Activated CD8-positive, alpha-beta memory T cell treated with anti-CD3 and anti-CD28 coated beads, Interleukin-2, amount 10 ng/mL, durations not matched to agents 7 days and 5 days (primary cell): ENCODE measurements around the gene AGMO. TPM values are rescaled to one million over a fixed set of nuclear protein-coding genes. Genes with fewer than 3 reads are reported as not detected.
"Not testable (repeated sequence)": the region's sequence is repeated elsewhere in the genome, so short reads cannot be mapped to it uniquely, and the experiment has no call there.

Experiments
- ATAC-seq: fragments of 150-1000 bp; cut with Tn5 transposase; one replicate; pipeline ENCODE4 v1.10.0; 2021; ENCODE audit warnings: moderate library complexity
- CTCF ChIA-PET: fragments of 350-600 bp; sonication (Branson Sonifier 250); formaldehyde crosslinking; loops from one replicate; lab custom pipeline; 2021; ENCODE audit warnings: antibody characterized with exemption; lab: Charles Lee
- DNase-seq: peaks from one replicate; pipeline ENCODE4 v3.0.0-alpha.2; 2020
- H3K27ac Mint-ChIP-seq: one replicate; pipeline ENCODE4 v1.8.0; 2021; ENCODE audit warnings: mild to moderate bottlenecking, mixed read lengths
- H3K27me3 Mint-ChIP-seq: one replicate; pipeline ENCODE4 v1.8.0; 2021; ENCODE audit warnings: mixed read lengths
- H3K36me3 Mint-ChIP-seq: one replicate; pipeline ENCODE4 v1.8.0; 2021; ENCODE audit warnings: mild to moderate bottlenecking, mixed read lengths
- H3K4me1 Mint-ChIP-seq: one replicate; pipeline ENCODE4 v1.8.0; 2021; ENCODE audit warnings: mixed read lengths
- H3K4me3 Mint-ChIP-seq: one replicate; pipeline ENCODE4 v1.8.0; 2021; ENCODE audit warnings: mild to moderate bottlenecking, moderate library complexity, mixed read lengths
- H3K9me3 Mint-ChIP-seq: one replicate; pipeline ENCODE4 v1.8.0; 2022; ENCODE audit warnings: low read depth, mixed read lengths
- total RNA-seq, 2 experiments: library from RNA; stranded (reverse); gene quantifications; one replicate each; pipeline ENCODE4 v1.2.3, GENCODE V29; 2021

The AGMO gene
- total RNA-seq, 2 experiments from 2014 or later, result not detected

- no peak for DNase-seq
- no peaks in the 10 kb centered on the region for H3K27me3 Mint-ChIP-seq
- no peaks in the 10 kb centered on the region for H3K4me1 Mint-ChIP-seq
- CTCF ChIA-PET, result no interaction called here
- peaks cover 5% of the 10 kb centered on the region for H3K9me3 Mint-ChIP-seq
- H3K27ac Mint-ChIP-seq, result no peak overlapping the region
- ATAC-seq, result no peak
- no peak overlapping the region for H3K4me3 Mint-ChIP-seq
- H3K36me3 Mint-ChIP-seq, result no peaks in the 10 kb centered on the region
These were observed 246.1 kb downstream of the AGMO start for GRCh38 chr7:15315678-15316077.

GRCh38 chr7:15314922-15315321 lies 246.9 kb downstream of the AGMO start:
- no peaks in the 10 kb centered on the region for H3K4me1 Mint-ChIP-seq
- H3K27me3 Mint-ChIP-seq, result no peaks in the 10 kb centered on the region
- H3K27ac Mint-ChIP-seq, result no peak overlapping the region
- ATAC-seq (no peak), DNase-seq (no peak)
- CTCF ChIA-PET, result interaction anchor here (0.7 kb wide), 1 partner anchor 1380 kb away, joined by 3 read pairs; no protein-coding TSS in a partner anchor
- peaks cover 5% of the 10 kb centered on the region for H3K9me3 Mint-ChIP-seq
- no peaks in the 10 kb centered on the region for H3K36me3 Mint-ChIP-seq
- no peak overlapping the region for H3K4me3 Mint-ChIP-seq

DNA sequence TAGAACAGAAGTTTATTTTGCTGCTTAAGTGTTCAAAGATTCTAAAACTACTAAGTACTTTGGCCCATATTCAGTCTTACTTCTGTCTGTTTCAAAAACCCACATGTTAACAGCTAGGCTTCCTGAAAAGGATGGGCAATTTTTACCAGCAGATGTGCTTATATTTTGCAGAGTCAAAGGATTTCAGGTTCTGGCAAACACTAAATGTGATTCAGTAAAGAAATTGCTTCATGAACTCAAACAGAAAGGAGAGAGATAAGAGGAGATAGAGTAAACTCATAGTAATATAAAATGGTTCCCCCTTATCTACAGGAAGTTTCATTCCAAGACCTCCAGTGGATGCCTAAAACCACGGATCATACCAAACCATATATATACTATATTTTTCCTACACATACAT lies 248.5 kb downstream of the AGMO start:
- no peaks in the 10 kb centered on the region for H3K27me3 Mint-ChIP-seq
- H3K27ac Mint-ChIP-seq, result no peak overlapping the region
- no peaks in the 10 kb centered on the region for H3K36me3 Mint-ChIP-seq
- no peak for ATAC-seq
- H3K4me3 Mint-ChIP-seq, result no peak overlapping the region
- no peaks in the 10 kb centered on the region for H3K4me1 Mint-ChIP-seq
- DNase-seq, result no peak
- H3K9me3 Mint-ChIP-seq, result peaks cover 3% of the 10 kb centered on the region
- CTCF ChIA-PET, result no interaction called here

DNA sequence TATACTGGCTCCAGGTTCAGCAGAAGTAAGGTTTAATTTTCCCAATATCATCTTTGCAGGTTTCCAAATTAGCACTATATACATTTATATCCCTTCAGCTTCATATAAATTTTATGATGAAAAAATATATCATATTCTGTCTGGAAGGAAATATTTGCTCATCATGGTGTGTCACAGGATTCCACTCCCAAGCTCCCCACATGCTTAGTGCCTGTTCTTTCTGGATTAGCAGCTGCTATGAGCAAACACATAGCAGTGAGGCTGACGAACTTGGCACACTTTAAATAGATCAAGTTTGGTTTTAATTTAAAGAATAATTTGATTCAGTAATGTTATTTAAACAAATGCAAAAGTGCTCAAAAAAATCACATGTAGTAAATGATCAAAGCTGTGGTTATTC lies 251.9 kb downstream of the AGMO start:
- peaks cover 3% of the 10 kb centered on the region for H3K9me3 Mint-ChIP-seq
- no peak for DNase-seq
- CTCF ChIA-PET, result no interaction called here

GRCh38 chr7:15308821-15309220 lies 253.0 kb downstream of the AGMO start:
- no peak overlapping the region for H3K4me3 Mint-ChIP-seq
- no peaks in the 10 kb centered on the region for H3K36me3 Mint-ChIP-seq
- H3K27me3 Mint-ChIP-seq, result no peaks in the 10 kb centered on the region
- no peaks in the 10 kb centered on the region for H3K4me1 Mint-ChIP-seq
- H3K9me3 Mint-ChIP-seq, result peaks cover 3% of the 10 kb centered on the region
- DNase-seq, result no peak
- CTCF ChIA-PET, result no interaction called here
- no peak overlapping the region for H3K27ac Mint-ChIP-seq
- ATAC-seq, result no peak

More for the DNA sequence above, 251.9 kb downstream of the AGMO start:
- H3K27ac Mint-ChIP-seq, result no peak overlapping the region
- no peaks in the 10 kb centered on the region for H3K36me3 Mint-ChIP-seq
- ATAC-seq, result no peak
- H3K4me3 Mint-ChIP-seq, result no peak overlapping the region
- no peaks in the 10 kb centered on the region for H3K4me1 Mint-ChIP-seq
- H3K27me3 Mint-ChIP-seq, result no peaks in the 10 kb centered on the region

DNA sequence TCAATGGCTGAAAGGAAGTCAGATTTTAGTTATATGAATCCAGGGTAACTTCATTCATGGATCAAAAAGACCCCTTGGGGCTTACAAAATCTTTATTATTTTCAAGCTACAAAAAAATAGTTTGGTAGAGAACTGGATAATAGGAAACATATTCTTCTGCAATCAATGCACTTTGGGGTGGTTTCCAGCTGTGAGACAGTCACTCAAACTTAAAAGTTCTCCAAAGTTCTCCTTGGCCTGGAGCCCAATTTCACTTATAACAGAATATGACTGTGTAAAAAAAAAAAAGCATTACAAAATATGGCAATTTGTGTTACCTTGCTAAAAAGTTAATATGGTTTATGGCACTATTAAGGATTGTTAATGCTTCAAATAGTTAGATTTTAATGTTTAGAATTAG lies 255.5 kb downstream of the AGMO start:
- no peak for DNase-seq
- Mint-ChIP-seq H3K27me3 (no peaks in the 10 kb centered on the region), H3K9me3 (peaks cover 3% of the 10 kb centered on the region), H3K36me3 (no peaks in the 10 kb centered on the region), H3K4me1 (no peaks in the 10 kb centered on the region), H3K27ac (no peak overlapping the region), H3K4me3 (no peak overlapping the region)
- CTCF ChIA-PET, result no interaction called here
- no peak for ATAC-seq

GRCh38 chr7:15305002-15305600 lies 256.7 kb downstream of the AGMO start:
- CTCF ChIA-PET, result no interaction called here

GRCh38 chr7:15303357-15303756 lies 258.5 kb downstream of the AGMO start:
- Mint-ChIP-seq H3K27ac (no peak overlapping the region), H3K27me3 (no peaks in the 10 kb centered on the region), H3K4me1 (no peaks in the 10 kb centered on the region), H3K9me3 (no peaks in the 10 kb centered on the region), H3K4me3 (no peak overlapping the region), H3K36me3 (no peaks in the 10 kb centered on the region)
- ATAC-seq (no peak), DNase-seq (no peak)
- CTCF ChIA-PET, result no interaction called here

More at GRCh38 chr7:15305002-15305600, 256.7 kb downstream of the AGMO start:
- Mint-ChIP-seq H3K27me3 (no peaks in the 10 kb centered on the region), H3K27ac (no peak overlapping the region), H3K36me3 (no peaks in the 10 kb centered on the region), H3K4me1 (no peaks in the 10 kb centered on the region), H3K9me3 (no peaks in the 10 kb centered on the region), H3K4me3 (no peak overlapping the region)
- no peak for ATAC-seq
- DNase-seq, result no peak

GRCh38 chr7:15300986-15301385 lies 260.8 kb downstream of the AGMO start:
- H3K4me3 Mint-ChIP-seq, CTCF ChIA-PET, H3K4me1 Mint-ChIP-seq, DNase-seq, H3K27me3 Mint-ChIP-seq, H3K27ac Mint-ChIP-seq, ATAC-seq, H3K9me3 Mint-ChIP-seq, H3K36me3 Mint-ChIP-seq: not testable (repeated sequence)

GRCh38 chr7:15292138-15292537 lies 269.7 kb downstream of the AGMO start:
- CTCF ChIA-PET, result no interaction called here
- Mint-ChIP-seq H3K9me3 (peaks cover 2% of the 10 kb centered on the region), H3K27me3 (no peaks in the 10 kb centered on the region), H3K4me1 (no peaks in the 10 kb centered on the region), H3K36me3 (no peaks in the 10 kb centered on the region), H3K4me3 (no peak overlapping the region), H3K27ac (no peak overlapping the region)
- DNase-seq (no peak), ATAC-seq (no peak)

DNA sequence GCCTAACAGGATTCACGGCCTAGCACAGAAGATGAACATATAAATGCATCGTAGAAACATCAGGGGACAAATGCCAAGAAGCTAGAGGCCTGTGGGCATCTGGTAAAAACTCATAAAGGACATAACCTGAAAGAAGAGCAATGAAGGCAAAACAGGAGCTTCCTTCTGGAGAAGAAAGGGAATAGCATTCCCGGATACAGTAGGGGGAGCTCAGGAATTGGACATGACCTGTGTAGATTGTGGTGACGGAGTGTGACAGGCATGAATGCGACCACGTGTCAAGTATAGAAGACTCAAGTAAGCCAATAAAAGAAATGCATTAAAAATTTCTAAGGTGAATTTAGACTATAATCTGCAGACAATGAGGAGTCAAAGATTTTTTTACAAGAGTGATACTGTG lies 270.1 kb downstream of the AGMO start:
- Mint-ChIP-seq H3K9me3 (peaks cover 4% of the 10 kb centered on the region), H3K27me3 (no peaks in the 10 kb centered on the region), H3K4me1 (no peaks in the 10 kb centered on the region), H3K27ac (no peak overlapping the region), H3K4me3 (no peak overlapping the region), H3K36me3 (no peaks in the 10 kb centered on the region)
- ATAC-seq (no peak), DNase-seq (no peak)
- CTCF ChIA-PET, result no interaction called here

DNA sequence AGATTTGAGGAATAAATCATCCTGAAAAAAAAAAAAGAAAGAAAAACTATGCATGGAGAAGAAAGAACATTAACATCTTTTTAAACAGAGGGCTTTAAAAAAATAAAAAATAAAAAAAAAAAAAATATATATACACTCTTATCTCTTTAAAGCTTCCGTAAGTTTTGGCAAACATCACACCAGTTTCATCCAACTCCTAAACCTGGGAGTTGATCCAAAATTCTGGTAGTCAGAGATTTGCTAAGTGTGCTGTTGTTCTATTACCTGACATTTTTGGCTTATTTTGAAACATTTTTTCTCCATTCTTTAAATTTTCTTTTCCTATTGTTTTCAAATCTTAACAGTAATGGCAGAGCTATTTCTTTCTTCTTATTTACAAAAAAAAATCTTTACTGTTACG lies 273.1 kb downstream of the AGMO start:
- Mint-ChIP-seq H3K27ac (no peak overlapping the region), H3K36me3 (no peaks in the 10 kb centered on the region), H3K9me3 (peaks cover 6% of the 10 kb centered on the region), H3K4me3 (no peak overlapping the region), H3K27me3 (no peaks in the 10 kb centered on the region), H3K4me1 (no peaks in the 10 kb centered on the region)
- DNase-seq (no peak), ATAC-seq (no peak)
- CTCF ChIA-PET, result no interaction called here

- H3K36me3 Mint-ChIP-seq, result no peaks in the 10 kb centered on the region
- H3K27me3 Mint-ChIP-seq, result no peaks in the 10 kb centered on the region
- peaks cover 7% of the 10 kb centered on the region for H3K9me3 Mint-ChIP-seq
- ATAC-seq (no peak), DNase-seq (no peak)
- H3K4me3 Mint-ChIP-seq, result no peak overlapping the region
- CTCF ChIA-PET, result no interaction called here
- H3K4me1 Mint-ChIP-seq, result no peaks in the 10 kb centered on the region
- H3K27ac Mint-ChIP-seq, result no peak overlapping the region
These were observed 277.4 kb downstream of the AGMO start for GRCh38 chr7:15284396-15284795.

GRCh38 chr7:15280078-15280733 lies 281.6 kb downstream of the AGMO start:
- no peaks in the 10 kb centered on the region for H3K4me1 Mint-ChIP-seq
- H3K4me3 Mint-ChIP-seq, result no peak overlapping the region
- no peaks in the 10 kb centered on the region for H3K36me3 Mint-ChIP-seq
- H3K27ac Mint-ChIP-seq, result no peak overlapping the region
- peaks cover 13% of the 10 kb centered on the region for H3K9me3 Mint-ChIP-seq
- CTCF ChIA-PET, result no interaction called here
- DNase-seq, result no peak
- ATAC-seq, result no peak
- H3K27me3 Mint-ChIP-seq, result no peaks in the 10 kb centered on the region
